ENCODE data around the gene MARCKS.

DNA sequence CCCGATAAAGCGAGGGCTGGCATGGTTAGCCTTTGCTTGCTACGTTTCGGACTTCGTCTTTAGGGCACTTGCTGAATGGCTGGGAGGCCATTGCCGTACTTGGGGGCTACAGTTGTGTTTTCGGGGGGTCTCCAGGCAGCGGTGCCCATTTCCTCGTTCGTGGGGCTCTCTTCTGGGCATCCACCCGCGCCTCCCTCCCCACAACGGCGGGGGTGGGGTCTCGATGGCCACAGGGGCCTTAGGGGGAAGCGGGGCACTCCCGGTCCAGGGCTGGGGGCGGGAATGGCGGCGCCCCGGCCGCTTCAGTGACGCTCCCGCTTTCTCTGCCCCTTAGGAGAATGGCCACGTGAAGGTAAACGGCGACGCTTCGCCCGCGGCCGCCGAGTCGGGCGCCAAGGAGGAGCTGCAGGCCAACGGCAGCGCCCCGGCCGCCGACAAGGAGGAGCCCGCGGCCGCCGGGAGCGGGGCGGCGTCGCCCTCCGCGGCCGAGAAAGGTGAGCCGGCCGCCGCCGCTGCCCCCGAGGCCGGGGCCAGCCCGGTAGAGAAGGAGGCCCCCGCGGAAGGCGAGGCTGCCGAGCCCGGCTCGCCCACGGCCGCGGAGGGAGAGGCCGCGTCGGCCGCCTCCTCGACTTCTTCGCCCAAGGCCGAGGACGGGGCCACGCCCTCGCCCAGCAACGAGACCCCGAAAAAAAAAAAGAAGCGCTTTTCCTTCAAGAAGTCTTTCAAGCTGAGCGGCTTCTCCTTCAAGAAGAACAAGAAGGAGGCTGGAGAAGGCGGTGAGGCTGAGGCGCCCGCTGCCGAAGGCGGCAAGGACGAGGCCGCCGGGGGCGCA is 2.4 kb downstream of the MARCKS start:
- TF ChIP-seq CTCF (optimal IDR thresholded peaks at IDR 0.05 in 1 of 3, IDR thresholded peaks at IDR 0.05 in 1 of 3, conservative IDR thresholded peaks at IDR 0.05 in 1 of 3; ENCODE audit: extremely low read depth in 1 of 3, insufficient read depth in 2 of 3, low read length in 3 of 3) (no peak), EZH2 (IDR thresholded peaks at IDR 0.05; ENCODE audit: low read length) (no peak)

All from keratinocyte (primary cell).